Forelimb muscle (tissue), 1 donor: ENCODE data around the gene SPDEF. TPM values are rescaled to one million over a fixed set of nuclear protein-coding genes. Genes with fewer than 3 reads are reported as not detected.
A peak's percentile ranks its signal among the peaks of the same experiment; 100 is the strongest.

Experiments used
- DNase-seq: peaks from one replicate; pipeline ENCODE4 v3.0.0-alpha.2; 2013; ENCODE audit warnings: low read depth
- polyA plus RNA-seq: library from polyadenylated mRNA; unstranded; fragments of 120-200 nt; gene quantifications from one replicate; pipeline ENCODE4 v1.2.1, GENCODE V29; 2013; ENCODE audit not compliant: insufficient read length

The SPDEF gene
- polyA plus RNA-seq, 1 donor: 0.14 TPM

DNA sequence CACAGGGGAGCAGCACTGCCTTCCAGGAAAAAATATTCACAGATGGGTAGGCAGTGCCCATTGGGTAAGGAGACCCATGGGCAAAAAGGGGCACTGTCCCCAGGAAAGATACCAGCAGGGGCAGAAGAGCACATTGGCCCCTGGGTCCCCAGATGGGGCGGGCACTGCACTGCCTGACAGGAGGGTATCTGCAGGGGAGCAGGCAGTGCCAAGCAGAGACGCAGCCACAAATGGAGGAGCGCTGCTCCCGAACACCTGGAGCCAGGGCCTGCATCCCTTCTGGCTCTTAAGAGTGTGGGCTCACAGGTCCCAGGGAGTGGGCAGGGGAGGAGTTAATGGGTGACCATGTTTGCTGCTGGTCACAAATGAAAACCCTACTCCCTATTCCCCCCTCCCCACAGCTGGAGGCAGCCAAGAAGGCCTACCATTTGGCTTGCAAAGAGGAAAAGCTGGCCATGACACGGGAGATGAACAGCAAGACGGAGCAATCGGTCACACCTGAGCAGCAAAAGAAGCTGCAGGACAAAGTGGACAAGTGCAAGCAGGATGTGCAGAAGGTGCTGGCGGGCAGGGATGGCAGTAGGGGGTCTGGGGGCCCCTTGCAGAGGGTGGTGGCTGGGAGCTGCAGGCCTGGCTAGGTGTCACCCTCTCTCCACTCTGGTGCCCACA lies 27.0 kb downstream of the SPDEF start:
- no peak for DNase-seq

DNA sequence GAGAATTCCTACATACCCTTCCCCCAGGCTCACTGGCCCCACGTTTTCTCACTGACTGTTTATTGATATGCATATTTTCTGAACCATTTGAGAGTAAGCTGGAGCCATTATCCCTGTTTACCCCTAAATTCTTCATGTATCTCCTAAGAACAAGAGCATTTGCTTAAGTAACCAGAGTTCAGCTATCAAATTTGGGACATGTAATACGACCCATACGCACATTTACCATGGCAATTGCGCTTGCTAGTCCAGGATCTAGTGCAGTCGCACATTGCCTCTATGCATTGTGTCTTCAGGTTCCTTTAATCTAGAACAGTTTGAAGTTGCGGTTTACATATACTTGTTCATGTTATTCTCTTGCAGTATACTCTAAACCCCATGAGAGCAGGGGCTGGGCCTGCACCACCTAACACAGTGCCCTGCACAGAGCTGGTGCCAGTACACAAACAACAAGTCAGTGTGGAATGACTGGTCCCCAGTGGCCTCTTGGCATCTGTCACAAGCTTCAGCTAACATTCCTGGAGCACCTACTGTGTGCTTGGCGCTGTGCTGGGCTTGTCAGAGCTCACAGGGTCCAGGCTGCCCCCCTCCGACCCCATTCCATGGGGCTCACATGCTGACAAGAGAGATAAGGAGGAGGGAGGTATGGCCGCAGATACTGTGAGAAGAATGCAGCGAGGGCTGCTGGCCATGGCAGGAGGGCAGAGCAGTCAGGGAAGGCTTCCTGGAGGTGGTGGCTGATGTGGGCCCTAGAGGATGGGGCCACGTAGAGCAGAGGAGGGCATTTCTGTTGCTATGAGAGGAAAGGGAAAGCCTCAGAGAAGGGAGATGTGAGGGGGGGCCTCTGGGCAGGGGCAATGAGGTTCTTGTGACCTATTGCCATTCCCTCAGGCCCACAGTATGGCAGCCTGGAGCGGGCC lies 28.1 kb downstream of the SPDEF start:
- DNase-seq: no peak

DNA sequence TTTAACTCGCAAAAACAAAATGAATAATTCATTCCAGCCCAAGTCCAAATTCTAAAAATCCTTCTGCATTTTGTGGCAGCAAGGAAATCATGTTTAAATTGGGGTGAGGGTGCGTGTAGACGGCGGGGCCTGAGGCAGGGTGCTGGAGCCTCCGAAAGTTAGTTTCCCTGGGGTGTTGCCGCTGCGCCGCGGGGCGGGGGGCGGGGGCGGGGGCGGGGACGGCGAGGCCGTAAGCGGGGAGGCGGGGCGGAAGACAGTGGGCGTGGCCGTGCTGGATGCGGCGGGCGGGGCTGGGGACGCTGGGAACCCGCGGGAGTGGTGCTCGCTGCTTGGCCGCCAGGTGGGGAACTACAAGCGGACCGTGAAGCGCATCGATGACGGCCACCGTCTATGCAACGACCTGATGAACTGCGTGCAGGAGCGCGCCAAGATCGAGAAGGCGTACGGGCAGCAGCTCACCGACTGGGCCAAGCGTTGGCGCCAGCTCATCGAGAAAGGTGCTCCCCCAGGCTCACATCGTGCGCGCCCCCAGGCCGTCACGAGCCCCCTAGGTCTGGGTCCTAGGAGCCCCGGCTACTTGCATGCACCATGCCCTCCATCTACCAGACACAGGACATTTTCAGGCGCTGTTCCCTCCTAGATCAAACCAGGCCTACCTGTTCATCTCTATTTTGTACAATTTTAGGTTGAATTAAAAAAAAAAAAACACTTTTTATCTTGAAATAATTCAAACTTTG lies 29.0 kb downstream of the SPDEF start:
- peak; percentile 59 for DNase-seq

DNA sequence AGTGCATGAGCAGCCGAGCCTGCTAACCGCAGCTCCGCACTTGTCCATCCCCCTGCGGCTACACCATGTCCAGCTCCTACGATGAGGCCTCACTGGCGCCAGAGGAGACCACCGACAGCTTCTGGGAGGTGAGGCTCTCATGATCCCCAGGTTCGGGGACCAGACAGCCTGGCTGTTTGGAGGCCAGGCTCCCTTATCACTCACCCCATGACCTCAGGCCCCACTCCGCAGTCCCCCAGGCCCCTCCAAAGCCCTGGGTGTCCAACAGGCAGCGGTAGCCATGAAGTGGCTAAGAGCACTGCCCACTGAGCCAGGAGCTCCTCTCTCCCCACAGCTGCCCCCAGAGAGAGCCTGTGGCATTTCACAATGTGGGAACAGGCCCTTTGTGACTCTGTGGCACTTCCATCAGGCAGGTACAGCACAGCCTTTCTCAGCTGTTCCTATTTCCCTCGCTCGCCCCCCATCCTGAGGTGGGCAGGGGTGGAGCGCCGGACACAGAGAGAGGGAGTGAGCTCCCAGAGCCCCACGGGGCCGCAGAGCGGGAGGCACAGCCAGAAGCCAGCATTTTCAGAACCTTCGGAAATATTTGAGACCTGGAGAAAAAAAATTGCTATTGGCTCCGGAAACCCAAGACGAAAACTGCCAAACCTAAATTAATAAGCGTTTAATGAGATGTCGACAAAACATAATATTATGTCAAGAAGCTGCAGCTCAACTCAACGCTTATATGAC lies 29.7 kb downstream of the SPDEF start:
- DNase-seq: no peak

DNA sequence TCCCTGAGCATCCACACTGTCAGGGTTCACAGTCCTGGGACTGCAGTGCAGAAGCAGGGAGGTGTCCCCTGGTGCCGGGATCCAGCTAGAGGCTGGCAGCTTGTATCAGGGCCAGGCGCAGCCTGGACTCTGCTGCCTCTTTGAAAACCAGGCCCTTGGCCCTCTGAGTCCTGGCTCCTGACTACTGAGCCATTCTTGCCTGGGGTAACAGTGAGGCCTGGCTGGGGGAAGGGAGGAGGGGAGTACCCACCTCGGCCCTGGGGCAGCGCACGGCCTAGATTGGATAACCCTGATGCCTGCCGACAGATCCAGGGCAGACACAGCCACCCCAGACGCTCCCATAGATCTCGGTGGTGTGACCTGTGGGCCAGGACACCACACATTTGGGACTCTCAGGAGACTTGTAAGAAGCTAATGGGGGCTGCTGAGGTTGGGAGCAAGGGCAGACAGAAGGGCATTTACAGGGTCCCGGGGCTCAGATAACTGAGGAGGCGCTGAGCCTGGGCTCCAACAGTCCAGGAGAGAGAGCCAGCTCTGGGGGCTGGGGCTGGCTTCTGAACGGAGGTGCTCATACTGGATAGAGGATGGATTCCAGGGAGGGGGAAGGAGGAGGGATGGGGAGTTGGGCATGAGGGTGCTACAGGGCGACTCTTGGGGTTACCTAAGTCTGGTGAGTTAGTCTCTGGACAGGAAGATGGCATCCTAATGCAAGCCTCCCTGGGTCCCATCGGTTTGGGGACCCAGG lies 30.5 kb downstream of the SPDEF start:
- DNase-seq: no peak

DNA sequence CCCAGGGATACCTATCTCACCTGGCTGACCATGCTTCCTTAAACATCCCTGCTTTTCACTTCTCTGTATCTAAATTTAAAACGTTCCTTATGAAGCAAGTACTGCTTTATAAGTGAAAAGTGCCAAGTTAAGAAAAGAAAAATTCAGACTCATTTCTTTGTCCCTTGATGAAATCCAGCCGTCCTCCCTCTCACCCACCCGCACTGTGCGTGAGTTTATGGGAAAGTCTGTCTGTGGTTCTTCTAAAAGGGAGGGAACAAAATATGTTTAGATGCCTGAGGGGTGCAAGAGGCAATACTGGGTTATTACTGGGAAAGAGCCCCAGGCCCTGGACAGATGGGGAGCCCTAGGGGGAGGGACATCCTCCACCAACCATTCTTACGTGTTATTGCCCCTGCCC lies 31.2 kb downstream of the SPDEF start:
- DNase-seq: no peak

DNA sequence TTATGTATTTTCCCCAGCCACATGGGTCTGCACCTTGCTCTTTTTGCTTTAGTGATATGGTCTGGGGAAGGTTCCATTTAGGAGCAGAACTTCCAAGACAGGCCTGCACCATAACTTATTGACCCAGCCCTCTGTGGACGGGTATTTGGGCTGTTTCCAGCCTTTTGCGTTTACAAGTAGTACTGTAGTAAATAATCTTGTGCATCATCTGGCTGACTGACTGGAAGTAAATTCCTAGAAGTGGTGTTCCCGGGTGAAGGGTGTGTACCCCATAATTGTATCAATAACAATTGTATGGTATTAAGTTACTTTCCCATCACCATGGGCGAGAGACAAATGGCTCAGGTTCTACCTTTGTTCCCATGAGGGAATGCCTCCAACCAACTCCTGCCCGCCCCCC lies 31.6 kb downstream of the SPDEF start:
- DNase-seq: no peak

DNA sequence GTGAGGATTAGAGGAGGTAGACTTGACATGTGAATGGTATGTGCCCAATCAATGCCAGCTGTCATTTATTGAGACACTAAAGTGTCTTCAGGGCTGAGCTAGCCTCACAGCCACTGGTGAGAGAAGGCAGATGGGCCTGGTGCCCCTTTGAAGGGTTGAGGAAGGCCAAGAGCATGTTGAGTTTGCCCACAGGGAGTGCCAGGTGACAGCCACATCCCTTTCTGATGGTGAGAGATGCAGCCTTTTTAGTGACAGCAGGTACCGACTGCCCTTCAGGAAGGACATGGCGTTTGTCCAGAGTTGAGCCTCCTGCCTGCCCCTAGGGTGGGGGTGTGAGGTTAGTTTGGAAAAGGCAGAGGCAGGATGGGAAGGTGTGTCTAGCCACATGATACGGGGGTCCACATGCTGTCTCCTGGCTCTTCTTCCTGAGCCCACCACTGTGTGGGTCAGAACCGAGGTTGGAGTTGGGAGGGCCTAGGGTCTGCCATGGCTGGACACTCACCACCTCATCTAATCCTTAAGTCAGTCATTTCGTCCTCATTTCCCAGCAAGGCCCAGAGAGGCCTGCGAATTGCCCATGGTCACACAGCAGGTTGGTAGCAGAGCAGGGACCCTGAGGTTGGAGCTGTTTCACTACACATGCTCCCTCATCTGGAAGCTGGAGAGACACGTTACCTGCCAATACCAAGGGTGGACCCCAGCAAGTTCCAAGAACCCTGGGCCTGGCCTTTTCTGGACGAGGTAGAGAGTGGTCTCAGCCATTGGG lies 32.5 kb downstream of the SPDEF start:
- no peak for DNase-seq

DNA sequence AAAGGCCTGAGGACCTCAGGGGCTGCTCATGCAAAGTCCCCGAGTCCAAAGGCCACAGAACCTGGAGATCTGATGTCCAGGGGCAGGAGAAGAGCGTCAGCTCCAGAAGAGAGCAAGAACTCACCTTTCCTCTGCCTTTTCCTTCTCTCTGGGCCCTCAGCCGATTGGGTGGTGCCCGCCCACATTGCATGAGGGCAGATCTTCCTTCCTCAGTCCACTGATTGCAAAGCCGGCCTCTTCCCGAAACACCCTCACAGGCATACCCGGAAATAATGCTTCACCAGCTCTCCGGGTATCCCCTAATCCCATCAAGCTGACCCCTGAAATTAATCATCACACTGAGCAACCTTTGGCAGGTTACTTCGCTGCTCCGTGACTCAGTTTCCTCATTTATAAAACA lies 33.4 kb downstream of the SPDEF start:
- no peak for DNase-seq

DNA sequence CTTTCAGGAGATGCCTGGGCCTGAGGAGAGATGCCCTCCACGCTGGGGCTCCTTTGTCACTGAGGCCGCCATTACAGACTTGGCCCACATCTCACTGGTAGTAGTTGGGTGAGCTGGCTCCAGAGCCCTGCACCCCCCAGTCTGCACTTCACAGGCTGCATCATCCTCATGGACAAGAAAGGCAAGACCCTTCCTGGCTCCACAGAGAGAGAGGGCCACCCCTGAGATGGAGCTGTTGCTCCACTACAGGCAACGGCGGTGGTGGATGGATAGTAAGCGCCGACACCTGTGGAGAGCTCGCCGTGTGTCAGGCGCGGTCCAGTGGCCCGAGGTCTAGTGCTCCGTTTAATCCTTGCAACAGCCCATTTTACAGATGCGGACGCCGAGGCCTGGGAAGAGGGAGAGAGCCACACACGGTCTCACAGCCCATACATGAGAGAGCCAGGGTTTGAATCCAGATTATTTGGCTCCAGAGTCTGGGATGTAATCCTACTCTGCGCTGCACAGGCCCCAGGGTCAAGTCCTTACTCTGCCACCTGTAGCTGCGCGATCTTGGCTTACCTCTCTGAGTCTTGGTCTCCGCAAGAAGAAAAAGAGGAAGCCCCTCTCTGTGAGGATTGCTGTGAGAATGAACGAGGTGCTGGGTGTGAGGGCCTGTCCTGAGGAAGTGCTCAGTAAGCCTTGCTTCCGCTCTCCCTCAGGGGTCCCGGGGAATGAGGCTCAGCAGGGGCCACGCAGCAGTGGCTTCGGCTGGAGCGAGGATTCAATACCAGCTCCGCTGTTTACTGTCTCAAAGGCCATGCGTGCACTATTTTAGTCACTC lies 34.5 kb downstream of the SPDEF start:
- DNase-seq: no peak

DNA sequence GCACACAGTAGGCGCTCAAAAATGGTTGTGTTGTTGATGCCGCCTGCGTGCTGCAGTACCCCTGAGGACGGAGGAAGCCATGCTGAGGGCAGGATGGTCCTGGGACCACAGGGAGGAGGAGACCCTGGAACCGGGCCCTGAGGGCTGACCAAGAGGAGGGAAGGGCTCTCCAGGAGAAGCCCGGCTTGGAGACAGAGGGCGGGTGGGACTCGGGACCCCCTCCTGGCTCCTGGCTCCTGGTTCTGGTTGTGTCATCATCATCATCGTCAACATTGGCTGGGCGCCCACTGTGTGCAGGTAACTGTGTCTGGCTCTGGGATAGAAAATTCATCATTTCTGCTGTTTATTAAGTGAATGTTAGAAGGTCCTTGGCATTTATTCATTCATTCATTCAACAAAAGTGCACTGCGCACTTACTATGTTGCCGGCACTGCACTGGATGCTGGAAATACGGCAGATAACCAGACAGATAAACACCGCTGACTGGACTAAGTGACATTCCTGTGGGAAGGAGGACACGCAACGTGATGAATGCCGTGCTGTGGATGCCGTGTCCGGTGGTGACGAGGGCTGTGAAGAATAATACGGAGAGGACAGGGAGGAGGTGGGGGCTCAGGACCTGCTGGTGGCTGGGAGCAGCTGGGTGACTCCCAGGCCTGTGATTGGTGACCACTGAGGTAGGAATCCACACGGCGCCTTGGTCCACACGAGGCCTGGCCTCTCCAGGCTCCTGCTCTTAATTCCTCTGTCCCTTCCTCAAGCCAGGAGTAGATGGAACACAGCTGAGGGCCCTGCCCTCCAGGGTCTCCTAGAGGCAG lies 35.3 kb downstream of the SPDEF start:
- DNase-seq: no peak

DNA sequence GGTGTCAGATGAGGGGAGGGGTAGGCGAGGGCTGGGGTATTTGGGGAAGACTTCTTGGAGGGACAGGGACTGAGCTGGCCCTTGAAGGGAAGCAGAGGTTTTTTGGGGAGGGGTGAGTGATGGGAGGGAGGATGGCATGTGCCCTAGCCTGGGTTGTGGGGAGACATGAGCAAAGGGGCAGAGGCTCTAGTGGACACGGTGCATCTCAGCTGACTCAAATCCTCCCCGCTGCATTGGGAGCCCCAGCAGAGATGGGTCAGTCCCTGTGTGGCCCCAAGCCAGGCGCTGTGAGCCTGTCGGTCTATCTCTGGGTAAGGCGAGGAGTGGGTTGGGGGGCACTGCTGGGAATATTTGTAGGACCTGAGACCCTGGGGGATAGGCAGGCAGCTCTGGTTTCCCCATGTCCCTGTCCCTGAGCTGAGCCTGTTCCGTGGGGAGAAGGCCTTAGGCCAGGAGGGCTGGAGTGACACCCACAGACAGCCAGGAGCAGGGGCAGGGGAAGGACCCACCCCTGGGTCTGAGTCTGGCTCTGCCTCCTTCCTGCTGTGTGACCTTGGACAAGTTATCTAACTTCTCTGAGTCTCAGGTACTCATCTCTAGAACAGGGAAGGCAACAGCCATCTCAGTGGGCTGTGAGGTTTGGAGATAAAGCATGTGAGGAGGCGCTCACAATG lies 36.0 kb downstream of the SPDEF start:
- no peak for DNase-seq

DNA sequence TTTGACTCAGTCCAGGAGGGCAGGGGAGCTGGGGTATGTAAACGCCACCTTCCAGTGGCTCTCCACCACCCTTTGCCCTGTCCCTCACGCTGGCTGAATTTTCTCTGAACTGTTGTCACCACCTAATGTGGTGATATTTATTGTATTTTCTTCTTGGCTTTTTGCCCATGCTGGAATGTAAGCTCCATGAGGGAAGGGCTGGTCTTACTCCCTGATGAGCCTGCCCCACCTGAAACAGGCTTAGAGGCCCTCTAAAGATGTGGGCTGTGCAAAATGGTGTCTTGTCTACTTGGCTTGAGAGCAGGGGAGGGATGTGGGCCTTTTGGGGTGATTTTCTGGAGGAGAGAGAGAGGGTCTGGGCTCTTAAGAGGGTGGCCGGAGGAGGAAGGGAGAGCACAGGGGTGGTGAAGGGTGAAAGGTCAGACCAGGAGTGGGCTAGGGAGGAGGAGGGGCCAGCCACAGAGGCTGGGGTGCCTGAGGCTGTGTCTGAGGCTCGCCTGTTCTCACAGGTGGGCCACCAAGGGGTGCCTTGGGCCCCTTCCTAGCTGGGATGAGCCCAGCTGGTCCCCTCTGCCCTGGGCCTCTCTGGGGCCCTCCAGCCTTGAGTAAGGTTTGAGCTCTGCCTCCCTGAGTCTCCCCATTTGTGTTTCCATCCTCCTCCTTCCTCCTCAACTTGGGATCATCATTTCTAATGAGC lies 37.3 kb downstream of the SPDEF start:
- DNase-seq: no peak

DNA sequence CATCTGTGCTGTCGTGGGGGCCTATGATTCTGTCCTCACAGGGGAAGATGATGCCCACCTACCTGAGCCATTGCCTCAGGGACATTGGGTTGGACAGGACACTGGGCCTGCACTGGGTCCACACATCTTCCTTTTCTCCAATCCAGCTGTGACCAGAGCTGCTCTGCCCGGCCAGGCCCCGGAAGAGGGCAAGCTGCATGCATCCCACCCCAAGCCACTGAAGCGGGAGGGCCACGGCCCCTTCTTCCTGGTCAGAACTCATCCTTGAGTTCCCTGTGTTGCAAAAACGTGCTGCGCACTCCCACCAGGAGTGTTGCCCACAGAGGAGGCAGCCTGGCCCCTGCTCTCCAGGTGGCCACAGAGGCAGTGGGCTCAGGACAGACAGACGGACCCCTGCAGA lies 38.2 kb downstream of the SPDEF start:
- no peak for DNase-seq

DNA sequence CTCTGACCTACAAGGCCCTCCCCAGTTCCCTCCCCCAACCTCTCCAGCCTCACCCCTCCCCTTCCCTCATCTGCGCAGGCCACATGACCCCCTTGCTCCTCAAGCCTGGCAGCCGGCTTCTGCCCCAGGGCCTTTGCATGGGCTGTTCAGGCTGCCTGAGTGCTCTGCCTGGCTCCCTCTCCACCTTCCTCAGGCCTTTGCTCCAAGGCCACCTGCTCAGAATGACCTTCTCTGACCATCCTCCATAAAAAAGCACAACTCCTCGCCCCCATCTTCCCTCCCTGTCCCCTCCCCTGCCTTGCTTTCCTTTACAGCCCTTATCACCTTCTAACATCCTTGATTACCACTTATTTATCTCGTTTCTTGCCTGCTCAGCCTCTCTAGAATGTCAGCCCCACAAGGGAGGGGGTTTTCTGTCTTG lies 38.7 kb downstream of the SPDEF start:
- no peak for DNase-seq

DNA sequence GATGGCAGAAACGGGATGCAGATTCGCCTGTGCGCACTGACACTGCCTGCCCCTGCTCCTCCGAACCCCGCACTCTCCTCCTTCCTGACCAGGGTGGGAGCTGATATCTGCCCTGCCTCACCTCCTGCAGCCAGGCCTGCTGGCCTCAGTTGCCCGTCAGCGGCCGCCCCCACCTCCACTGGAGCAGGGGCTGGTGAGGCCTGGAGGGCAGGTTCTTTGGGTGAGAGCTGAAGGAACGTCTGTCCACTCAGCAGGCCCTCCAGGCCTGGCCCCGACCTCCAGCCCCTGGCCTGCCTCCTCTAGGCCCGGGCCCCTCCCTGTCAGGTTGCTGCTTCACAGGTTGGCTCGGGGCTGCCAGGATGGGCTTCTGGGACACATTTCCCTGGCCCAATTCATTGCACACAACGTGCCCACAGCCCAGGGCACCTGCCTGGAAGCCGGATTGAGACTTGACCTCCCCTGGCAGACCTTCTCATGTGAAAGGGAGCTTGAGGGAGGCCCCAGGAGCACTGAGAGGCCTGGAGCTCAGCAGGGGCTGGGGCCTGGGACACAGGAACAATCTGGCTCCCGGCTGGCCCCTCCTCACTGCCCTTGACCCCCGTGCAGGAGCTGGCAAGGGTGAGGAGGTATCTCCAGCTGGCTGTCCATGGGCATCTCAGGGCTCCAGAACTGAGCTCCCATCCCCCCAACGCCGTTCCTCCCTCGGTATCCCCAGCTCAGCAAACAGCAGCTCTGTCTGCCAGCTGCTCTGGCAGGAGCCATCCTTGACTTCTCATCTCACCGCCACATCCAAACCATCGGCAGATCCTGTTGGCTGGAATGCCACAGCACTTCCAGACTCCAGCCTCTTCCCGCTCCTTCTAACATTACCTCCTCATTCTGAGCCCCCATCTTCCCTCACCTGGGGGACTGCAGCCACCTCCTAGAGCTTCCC lies 39.5 kb downstream of the SPDEF start:
- DNase-seq: no peak
